GM18868 (cell line): ENCODE data around the gene NTM.

Source experiments
- ATAC-seq: cut with Tn5 transposase; IDR thresholded peaks from one replicate; pipeline ENCODE4 v1.9.1; 2021; ENCODE audit warnings: mild to moderate bottlenecking, moderate library complexity; ENCODE audit not compliant: unreplicated experiment

Gene NTM

DNA sequence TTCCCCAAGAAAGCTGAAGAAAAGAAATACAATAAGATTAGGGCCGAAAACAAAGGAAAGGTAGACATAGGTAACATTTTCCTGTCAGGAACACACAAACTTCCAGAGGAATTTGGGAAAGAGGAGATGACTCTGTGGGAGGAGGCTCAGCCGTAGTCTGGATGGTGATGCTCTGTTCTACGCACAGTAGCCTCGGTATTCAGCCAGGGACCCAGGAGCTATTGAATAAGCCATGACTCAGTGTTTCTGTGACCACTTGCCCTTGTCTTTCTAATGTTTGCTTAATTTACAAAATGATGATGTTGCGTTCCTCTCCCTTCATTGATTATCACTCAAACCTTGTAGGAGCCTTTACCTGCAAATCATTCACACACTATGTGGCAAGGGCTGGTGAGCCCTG is 745.0 kb downstream of the NTM start:
- no peak for ATAC-seq

DNA sequence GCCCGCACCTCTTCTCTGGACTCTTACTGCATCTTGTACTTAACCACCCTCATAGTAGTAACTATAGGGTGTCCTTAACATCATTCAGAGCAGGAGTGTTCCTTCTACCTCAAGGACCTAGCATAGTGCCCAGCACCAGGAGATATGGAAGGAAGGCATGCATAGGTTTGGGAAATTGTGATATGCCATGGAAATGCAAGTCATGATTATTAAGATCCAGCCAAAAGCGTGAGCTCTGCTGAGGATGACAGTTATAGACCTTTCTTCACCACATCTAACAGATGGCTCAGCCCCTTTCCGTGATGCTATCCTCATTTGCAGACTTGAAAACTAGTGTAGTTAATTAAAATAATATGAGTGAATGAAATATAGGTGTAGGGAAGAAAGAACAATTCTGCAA is 746.1 kb downstream of the NTM start:
- no peak for ATAC-seq

- ATAC-seq, result no peak
Observed at GRCh38 chr11:132118661-132119060, 748.2 kb downstream of the NTM start.

GRCh38 chr11:132119573-132119972 is 749.2 kb downstream of the NTM start:
- ATAC-seq, result no peak

GRCh38 chr11:132122735-132123134 is 752.3 kb downstream of the NTM start:
- no peak for ATAC-seq

- ATAC-seq, result no peak
Observed at GRCh38 chr11:132123449-132123848, 753.0 kb downstream of the NTM start.

DNA sequence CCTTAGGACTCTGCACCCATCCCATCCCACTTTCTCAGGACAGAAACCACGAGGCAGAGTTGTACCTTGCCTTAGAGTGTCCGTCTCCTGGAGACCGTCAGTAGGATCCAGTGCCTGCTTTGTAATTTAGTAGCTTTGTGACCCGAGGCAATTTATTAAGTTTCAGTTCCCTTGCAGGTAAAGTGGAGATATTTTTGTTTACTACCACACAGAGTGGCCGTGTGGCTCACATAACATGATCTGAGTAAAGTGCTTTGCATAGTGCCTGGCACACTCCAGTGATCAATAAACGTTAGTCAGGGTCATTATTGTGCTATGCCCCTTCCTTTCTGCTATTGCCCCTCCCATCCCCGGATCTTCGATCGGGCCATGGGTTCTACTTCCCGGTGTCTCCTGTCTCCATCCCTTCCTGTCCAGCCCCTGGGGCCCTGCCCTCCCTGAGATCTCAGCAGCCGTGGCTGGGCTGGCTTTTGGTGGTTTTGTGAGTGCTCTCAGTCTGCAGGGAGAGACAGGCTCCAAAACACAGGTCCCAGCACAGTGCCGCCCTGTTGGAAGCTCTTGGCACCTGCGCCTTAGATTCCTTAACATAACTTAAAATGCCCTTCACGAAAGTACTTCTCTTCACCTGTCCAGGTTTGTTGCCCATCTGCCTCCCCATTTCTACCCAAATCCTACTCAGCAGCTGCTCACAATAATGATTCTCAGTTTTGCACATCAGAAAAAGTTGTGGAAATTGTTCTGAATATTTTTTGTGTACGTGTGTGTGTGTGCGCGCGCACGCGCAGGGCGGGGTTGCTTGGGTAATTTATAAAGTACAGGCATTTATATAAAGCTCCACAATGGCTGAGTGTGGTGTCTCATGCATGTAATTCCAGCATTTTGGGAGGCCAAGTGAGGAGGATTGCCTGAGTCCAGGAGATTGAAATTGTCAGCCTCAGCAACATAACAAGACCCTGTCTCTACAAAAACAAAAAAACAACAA is 753.7 kb downstream of the NTM start:
- ATAC-seq, result no peak

- ATAC-seq, result no peak
Observed at GRCh38 chr11:132125988-132126871, 755.8 kb downstream of the NTM start.

- no peak for ATAC-seq
Observed at GRCh38 chr11:132126973-132127899, 756.8 kb downstream of the NTM start.

DNA sequence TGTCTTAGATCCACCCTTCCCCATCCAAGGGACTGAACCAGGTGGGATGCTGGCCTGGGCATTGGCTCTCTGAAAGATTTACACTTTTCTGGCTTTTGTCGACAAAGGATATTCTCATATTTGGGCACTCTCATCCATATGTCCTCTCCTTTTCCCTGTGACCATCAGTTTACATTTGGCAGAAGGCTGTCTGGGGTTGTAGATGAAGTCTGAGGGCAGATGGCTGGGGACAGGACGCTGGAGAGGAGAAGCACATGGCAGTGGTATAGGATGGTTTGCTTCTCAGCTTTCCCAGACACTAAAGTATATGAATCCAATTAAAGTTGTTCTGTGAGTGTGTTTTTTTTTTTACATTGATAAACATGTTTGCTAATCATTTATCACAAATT is 757.5 kb downstream of the NTM start:
- no peak for ATAC-seq

- no peak for ATAC-seq
Observed at GRCh38 chr11:132131047-132131446, 760.6 kb downstream of the NTM start.

DNA sequence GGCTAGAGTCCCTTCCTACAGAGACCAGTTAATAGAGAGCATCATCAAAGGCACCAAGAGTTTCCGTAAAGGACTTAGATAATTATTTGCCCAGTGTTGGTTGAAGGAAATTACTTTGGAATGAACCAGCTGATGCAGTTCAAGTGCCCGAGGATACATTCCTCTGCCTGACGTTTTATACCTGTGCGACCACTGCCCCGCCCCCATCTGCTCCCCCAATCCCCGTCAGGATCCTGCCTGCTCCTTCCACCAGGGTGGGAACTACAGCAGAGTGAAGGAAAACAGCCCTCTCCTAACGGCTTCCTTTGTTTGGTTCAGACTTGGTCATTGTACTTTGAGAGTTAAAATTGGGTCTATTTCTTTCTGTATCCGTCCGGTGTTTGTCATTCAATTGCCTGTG is 761.5 kb downstream of the NTM start:
- ATAC-seq, result no peak

DNA sequence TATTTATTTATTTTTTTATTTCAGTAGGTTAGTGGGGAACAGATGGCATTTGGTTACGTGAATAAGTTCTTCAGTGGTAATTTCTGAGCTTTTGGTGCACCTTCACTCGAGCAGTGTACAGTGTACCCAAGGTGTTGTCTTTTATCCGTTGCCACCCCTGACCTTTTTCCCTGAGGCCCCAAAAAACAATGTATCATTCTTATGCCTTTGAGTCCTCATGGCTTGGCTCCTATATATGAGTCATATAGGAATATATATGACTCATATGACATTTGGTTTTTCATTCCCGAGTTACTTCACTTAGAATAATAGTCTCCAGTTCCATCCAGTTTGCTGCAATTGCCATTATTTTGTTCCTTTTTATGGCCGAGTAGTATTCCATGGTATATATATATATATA is 763.9 kb downstream of the NTM start:
- no peak for ATAC-seq

- ATAC-seq, result no peak
Observed at GRCh38 chr11:132137289-132137980, 767.0 kb downstream of the NTM start.

DNA sequence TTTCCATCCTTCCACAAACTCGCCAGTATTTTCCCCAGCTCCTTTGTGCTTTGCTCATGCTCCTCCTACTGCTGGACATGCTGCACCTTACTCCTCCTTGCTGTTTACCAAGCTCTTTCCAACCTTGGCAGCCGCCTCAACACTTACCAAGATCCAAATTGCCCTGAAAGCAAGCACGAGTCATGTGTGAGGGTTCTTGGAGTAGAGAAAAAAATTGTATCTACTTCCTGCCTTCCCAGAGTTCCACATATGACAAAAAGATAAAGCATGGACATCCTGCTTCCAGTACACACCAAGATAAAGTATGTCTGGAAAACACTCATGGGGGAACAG is 767.5 kb downstream of the NTM start:
- no peak for ATAC-seq

DNA sequence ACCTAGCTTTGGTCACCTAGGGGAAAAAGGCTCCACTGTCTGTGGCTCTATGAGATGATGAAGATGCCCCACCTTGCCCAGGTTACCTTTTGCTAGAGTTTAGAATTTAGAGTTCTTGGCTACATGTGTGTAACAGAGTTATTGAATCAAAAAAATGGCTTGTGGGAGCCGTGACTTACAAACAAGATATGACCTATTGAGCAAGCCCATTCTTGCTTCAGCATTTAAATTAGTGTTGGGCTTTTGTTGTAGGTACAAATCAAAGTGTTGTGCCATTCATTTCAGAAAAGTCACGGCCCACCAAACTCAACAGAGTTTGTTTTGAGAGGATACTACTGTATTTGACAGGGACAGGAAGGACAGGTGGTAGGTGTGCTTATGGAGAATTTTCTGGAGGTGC is 768.8 kb downstream of the NTM start:
- no peak for ATAC-seq

GRCh38 chr11:132140056-132140455 is 769.6 kb downstream of the NTM start:
- ATAC-seq, result peak; percentile 56

GRCh38 chr11:132142121-132142520 is 771.7 kb downstream of the NTM start:
- ATAC-seq, result no peak

GRCh38 chr11:132142554-132142953 is 772.1 kb downstream of the NTM start:
- ATAC-seq, result no peak

- no peak for ATAC-seq
Observed at GRCh38 chr11:132147464-132147863, 777.0 kb downstream of the NTM start.
